Measurements from ENCODE around the gene PROX1. TPM values are rescaled to one million over a fixed set of nuclear protein-coding genes. Genes with fewer than 3 reads are reported as not detected.

PROX1 gene
- total RNA-seq, 1 donor from 2014 or later: 5.0 TPM

DNA sequence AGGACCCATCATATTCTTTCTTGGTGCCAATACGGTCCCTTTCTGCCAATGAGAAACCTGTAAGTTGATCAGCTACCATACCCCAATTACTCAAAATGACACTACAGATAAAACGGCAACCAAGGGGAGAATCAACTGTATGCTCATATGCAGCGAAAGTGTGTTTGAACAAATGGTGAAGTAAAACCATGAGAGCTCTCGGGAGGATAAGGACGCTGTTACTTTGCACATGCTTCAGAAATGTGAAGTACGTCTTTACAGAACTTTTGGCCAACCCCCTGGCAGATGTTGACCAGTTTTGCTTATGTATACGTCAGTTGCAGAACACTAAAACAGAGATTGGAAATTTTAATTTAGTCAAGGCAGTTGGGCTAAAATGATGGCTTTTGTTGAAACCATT lies 79.6 kb downstream of the PROX1 start:
- Histone ChIP-seq H2AFZ (replicated peaks) (no peak overlapping the region), H3K36me3 (no peaks in the 10 kb centered on the region), H3F3A (ENCODE audit: low read depth) (no peaks in the 10 kb centered on the region), H3K79me2 (ENCODE audit: low read depth) (no peaks in the 10 kb centered on the region), H3K4me3 (no peak overlapping the region), H3K9me3 (ENCODE audit: low read depth) (no peaks in the 10 kb centered on the region), H3K4me1 (no peaks in the 10 kb centered on the region), H3K27me3 (no peaks in the 10 kb centered on the region), H3K27ac (no peak overlapping the region), H3K4me2 (no peak overlapping the region), H3K9ac (no peak overlapping the region), H4K20me1 (ENCODE audit: low read depth) (no peaks in the 10 kb centered on the region)
- no peak overlapping the region for H3K27ac Mint-ChIP-seq
- no peak for DNase-seq (ENCODE audit: low spot score)
- H3K9me3 Mint-ChIP-seq: no peaks in the 10 kb centered on the region
- H3K27me3 Mint-ChIP-seq (ENCODE audit: insufficient read depth, low read depth): peaks cover 5% of the 10 kb centered on the region
- no peak overlapping the region for H3K4me3 Mint-ChIP-seq
- TF ChIP-seq EZH2 (IDR thresholded peaks at IDR 0.05) (no peak), EZH2phosphoT487 (IDR thresholded peaks at IDR 0.05) (no peak)
- TF ChIP-seq, protein P1, sequence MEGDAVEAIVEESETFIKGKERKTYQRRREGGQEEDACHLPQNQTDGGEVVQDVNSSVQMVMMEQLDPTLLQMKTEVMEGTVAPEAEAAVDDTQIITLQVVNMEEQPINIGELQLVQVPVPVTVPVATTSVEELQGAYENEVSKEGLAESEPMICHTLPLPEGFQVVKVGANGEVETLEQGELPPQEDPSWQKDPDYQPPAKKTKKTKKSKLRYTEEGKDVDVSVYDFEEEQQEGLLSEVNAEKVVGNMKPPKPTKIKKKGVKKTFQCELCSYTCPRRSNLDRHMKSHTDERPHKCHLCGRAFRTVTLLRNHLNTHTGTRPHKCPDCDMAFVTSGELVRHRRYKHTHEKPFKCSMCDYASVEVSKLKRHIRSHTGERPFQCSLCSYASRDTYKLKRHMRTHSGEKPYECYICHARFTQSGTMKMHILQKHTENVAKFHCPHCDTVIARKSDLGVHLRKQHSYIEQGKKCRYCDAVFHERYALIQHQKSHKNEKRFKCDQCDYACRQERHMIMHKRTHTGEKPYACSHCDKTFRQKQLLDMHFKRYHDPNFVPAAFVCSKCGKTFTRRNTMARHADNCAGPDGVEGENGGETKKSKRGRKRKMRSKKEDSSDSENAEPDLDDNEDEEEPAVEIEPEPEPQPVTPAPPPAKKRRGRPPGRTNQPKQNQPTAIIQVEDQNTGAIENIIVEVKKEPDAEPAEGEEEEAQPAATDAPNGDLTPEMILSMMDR (IDR thresholded peaks at IDR 0.05): no peak
- H3K4me1 Mint-ChIP-seq: no peaks in the 10 kb centered on the region
- no peaks in the 10 kb centered on the region for H3K36me3 Mint-ChIP-seq

DNA sequence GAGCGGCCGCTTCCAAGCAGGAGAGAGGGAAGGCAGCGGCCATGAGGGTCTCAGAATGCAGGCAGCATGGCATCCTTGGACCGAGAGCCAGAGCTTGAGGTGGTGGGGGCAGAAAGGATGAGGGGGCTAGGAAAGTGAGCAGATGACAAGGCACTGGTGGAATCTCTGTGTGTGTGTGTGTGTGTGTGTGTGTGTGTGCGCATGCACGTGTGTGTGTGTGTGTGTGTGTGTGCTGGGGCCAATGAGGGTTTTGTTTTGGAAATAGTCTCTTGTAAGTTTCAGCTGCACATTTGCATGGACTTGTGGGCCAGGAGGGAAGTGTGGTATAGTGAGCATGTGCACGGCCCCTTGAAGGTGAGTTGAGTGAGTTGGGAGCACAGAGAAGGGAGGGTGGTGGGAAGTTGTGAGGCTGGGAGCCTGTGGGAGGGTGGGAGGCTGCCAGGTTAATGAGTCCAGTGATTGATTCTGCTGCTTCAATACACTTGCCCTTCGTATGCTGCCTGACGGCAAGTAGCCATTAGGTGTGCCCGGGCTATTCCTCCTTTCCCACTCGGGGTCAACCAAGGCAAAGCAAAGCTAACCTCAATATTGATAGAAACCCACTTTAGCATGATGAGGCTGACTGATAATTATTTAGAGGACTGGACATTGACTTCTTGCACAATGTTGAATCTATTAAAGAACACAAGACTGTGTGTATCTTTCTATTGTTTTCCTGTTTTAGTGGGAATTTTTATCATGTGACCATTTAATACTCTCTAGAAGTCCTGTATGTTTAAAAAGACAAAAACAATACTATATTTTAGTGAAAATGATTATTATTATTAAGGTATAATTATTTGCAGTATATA lies 80.3 kb downstream of the PROX1 start:
- Histone ChIP-seq H3K9ac (no peak overlapping the region), H3K4me3 (no peak overlapping the region), H3F3A (ENCODE audit: low read depth) (no peaks in the 10 kb centered on the region), H4K20me1 (ENCODE audit: low read depth) (no peaks in the 10 kb centered on the region), H3K36me3 (no peaks in the 10 kb centered on the region), H3K9me3 (ENCODE audit: low read depth) (no peaks in the 10 kb centered on the region), H3K4me2 (no peak overlapping the region), H3K27ac (no peak overlapping the region), H3K27me3 (no peaks in the 10 kb centered on the region), H2AFZ (replicated peaks) (no peak overlapping the region), H3K79me2 (ENCODE audit: low read depth) (no peaks in the 10 kb centered on the region), H3K4me1 (no peaks in the 10 kb centered on the region)
- Mint-ChIP-seq H3K4me1 (no peaks in the 10 kb centered on the region), H3K27me3 (ENCODE audit: insufficient read depth, low read depth) (peaks cover 5% of the 10 kb centered on the region), H3K27ac (no peak overlapping the region), H3K4me3 (no peak overlapping the region), H3K36me3 (no peaks in the 10 kb centered on the region), H3K9me3 (no peaks in the 10 kb centered on the region)
- no peak for DNase-seq (ENCODE audit: low spot score)
- no peak for TF ChIP-seq EZH2 (IDR thresholded peaks at IDR 0.05)
- TF ChIP-seq, protein P1 (IDR thresholded peaks at IDR 0.05): no peak
- TF ChIP-seq EZH2phosphoT487 (IDR thresholded peaks at IDR 0.05): no peak

GRCh38 chr1:214068979-214069378 lies 81.2 kb downstream of the PROX1 start:
- no peaks in the 10 kb centered on the region for H3K79me2 ChIP-seq (ENCODE audit: low read depth)

More at GRCh38 chr1:214068979-214069378, 81.2 kb downstream of the PROX1 start:
- Histone ChIP-seq H2AFZ (replicated peaks) (no peak overlapping the region), H3K4me2 (no peak overlapping the region), H3K27me3 (no peaks in the 10 kb centered on the region), H3F3A (ENCODE audit: low read depth) (no peaks in the 10 kb centered on the region), H3K27ac (no peak overlapping the region), H4K20me1 (ENCODE audit: low read depth) (no peaks in the 10 kb centered on the region), H3K36me3 (no peaks in the 10 kb centered on the region), H3K4me1 (no peaks in the 10 kb centered on the region), H3K9ac (no peak overlapping the region), H3K4me3 (no peak overlapping the region), H3K9me3 (ENCODE audit: low read depth) (no peaks in the 10 kb centered on the region)
- Mint-ChIP-seq H3K27me3 (ENCODE audit: insufficient read depth, low read depth) (peaks cover 5% of the 10 kb centered on the region), H3K27ac (no peak overlapping the region), H3K4me1 (no peaks in the 10 kb centered on the region), H3K4me3 (no peak overlapping the region), H3K9me3 (no peaks in the 10 kb centered on the region), H3K36me3 (no peaks in the 10 kb centered on the region)
- DNase-seq (ENCODE audit: low spot score): no peak
- no peak for TF ChIP-seq EZH2phosphoT487 (IDR thresholded peaks at IDR 0.05)
- TF ChIP-seq, protein P1 (IDR thresholded peaks at IDR 0.05): no peak
- TF ChIP-seq EZH2 (IDR thresholded peaks at IDR 0.05): no peak

Measured in neural progenitor cell (in vitro differentiated cells).